ENCODE measurements around the gene SLMAP. TPM values are rescaled to one million over a fixed set of nuclear protein-coding genes. Genes with fewer than 3 reads are reported as not detected.
A peak's percentile ranks its signal among the peaks of the same experiment; 100 is the strongest.

The SLMAP gene
- total and polyA plus RNA-seq, 2 of the 4 experiments (the other 2 are of a cell fraction), result 15.5 to 26.5 TPM

DNA sequence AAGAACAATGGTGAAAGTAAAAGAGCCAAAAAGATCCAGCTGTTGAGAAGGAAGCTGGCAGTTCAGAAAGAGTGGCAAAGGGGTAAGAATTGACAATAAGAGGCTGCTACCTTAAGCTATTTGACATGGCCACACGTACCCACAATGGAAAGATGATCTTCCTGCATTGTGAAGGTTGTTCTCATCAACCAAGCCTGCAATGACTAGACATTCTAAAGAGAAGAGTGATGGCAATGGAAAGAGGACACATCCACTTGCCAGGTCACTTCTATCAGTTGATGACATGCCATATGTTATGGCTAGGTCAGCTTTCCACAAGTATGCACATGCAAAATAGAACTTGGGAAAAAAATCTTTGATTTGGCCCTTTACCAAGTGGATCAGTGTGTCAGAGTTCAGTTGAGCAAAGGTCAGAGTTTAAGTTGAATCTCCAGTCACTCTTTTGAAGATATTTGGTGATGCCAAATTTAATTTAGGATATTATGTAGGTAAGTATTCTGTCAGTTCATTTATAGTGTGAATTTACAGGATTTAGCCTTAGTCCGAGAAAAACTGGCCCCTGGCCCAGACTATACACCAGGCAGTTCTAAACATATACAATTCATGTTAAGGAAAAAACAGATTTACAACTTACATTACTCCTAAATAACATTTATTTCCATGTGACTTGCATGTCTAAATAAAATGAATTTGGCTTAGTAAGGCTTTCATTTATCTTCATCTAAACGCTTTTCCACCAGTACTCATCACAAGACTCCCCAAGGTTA is 147.2 kb downstream of the SLMAP start:
- H3K4me2 ChIP-seq (ENCODE audit: low read depth, low read length), result no peak overlapping the region

More for the DNA sequence above, 147.2 kb downstream of the SLMAP start:
- Histone ChIP-seq H3K14ac (replicated peaks; ENCODE audit: low read depth, low read length) (no peak overlapping the region), H3K9me1 (ENCODE audit: insufficient read depth, low read length) (0 out of 2 replicates have a peak, but pooled peaks cover 2% of the 10 kb centered on the region), H4K5ac (ENCODE audit: low read depth, low read length) (no peak overlapping the region), H2BK5ac (ENCODE audit: low read depth, low read length, poor library complexity, severe bottlenecking) (no peak overlapping the region), H2AFZ (replicated peaks; ENCODE audit: low read length, poor library complexity) (no peak overlapping the region), H3K4me3 (ENCODE audit: insufficient read depth, low read depth, low read length) (no peak overlapping the region), H3K4me1 (ENCODE audit: control insufficient read depth, insufficient read depth, low read length) (no peaks in the 10 kb centered on the region), H3K27me3 (ENCODE audit: control insufficient read depth, insufficient read depth, low read length) (no peaks in the 10 kb centered on the region), H3K4ac (ENCODE audit: low read depth, low read length) (no peak overlapping the region), H4K20me1 (ENCODE audit: insufficient read depth, low read length) (no peaks in the 10 kb centered on the region), H2AK5ac (ENCODE audit: low read depth, low read length) (no peak overlapping the region), H3K18ac (ENCODE audit: low read depth, low read length) (no peak overlapping the region), H3K23ac (ENCODE audit: low read depth, low read length) (peak overlapping the region; percentile 8; the same call in 1 of the 2 replicates), H3K56ac (ENCODE audit: extremely low read depth, insufficient read depth, low read length) (no peak overlapping the region), H2AK9ac (replicated peaks; ENCODE audit: low read depth, low read length, poor library complexity) (no peak overlapping the region), H2BK20ac (ENCODE audit: low read depth, low read length) (no peak overlapping the region), H3K9me3 (ENCODE audit: control insufficient read depth, insufficient read depth, low read length) (no peaks in the 10 kb centered on the region), H3K79me1 (ENCODE audit: low read depth in 1 of 2, low read length in 2 of 2) (peaks cover 0 to 4% of the 10 kb centered on the region in 2 experiments; a peak in 1 of 4 replicates), H4K91ac (ENCODE audit: insufficient read depth, low read depth, low read length) (no peak overlapping the region), H2BK120ac (ENCODE audit: low read depth, low read length) (no peak overlapping the region), H3K9ac (ENCODE audit: low read depth, low read length) (no peak overlapping the region), H3K27ac (ENCODE audit: insufficient read depth, low read length) (no peak overlapping the region), H2BK15ac (ENCODE audit: low read depth, low read length) (no peak overlapping the region), H4K8ac (ENCODE audit: low read depth in 2 of 2, low read length in 2 of 2) (no peak overlapping the region), H3K36me3 (ENCODE audit: control insufficient read depth, insufficient read depth, low read length) (peaks cover 5% of the 10 kb centered on the region; the same call in 1 of the 2 replicates)
- no TSS peak for BruUV-seq (replicated peaks)
- dilution Hi-C loops (cut with HindIII; ENCODE audit: low sequenced_read_pairs, unreplicated experiment) (no loop called here), intact Hi-C loops (cut with micrococcal nuclease) (no loop called here), in situ Hi-C loops (cut with MboI; ENCODE audit: low sequenced_read_pairs) (no loop called here)
- no CpG with 5 or more reads among the region's 3 CpGs for WGBS, 2 experiments (ENCODE audit: extremely low coverage in 2 of 2, insufficient read length in 1 of 2)
- ChIA-PET CTCF (no interaction called here), POLR2A (ENCODE audit: unreplicated experiment) (no interaction called here)
- ATAC-seq (ENCODE audit: low read depth) (no peak), DNase-seq (no peak)
- TF ChIP-seq, protein P1, sequence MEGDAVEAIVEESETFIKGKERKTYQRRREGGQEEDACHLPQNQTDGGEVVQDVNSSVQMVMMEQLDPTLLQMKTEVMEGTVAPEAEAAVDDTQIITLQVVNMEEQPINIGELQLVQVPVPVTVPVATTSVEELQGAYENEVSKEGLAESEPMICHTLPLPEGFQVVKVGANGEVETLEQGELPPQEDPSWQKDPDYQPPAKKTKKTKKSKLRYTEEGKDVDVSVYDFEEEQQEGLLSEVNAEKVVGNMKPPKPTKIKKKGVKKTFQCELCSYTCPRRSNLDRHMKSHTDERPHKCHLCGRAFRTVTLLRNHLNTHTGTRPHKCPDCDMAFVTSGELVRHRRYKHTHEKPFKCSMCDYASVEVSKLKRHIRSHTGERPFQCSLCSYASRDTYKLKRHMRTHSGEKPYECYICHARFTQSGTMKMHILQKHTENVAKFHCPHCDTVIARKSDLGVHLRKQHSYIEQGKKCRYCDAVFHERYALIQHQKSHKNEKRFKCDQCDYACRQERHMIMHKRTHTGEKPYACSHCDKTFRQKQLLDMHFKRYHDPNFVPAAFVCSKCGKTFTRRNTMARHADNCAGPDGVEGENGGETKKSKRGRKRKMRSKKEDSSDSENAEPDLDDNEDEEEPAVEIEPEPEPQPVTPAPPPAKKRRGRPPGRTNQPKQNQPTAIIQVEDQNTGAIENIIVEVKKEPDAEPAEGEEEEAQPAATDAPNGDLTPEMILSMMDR (conservative IDR thresholded peaks at IDR 0.05; ENCODE audit: low read depth, low read length), result no peak
- TF ChIP-seq, protein P2, sequence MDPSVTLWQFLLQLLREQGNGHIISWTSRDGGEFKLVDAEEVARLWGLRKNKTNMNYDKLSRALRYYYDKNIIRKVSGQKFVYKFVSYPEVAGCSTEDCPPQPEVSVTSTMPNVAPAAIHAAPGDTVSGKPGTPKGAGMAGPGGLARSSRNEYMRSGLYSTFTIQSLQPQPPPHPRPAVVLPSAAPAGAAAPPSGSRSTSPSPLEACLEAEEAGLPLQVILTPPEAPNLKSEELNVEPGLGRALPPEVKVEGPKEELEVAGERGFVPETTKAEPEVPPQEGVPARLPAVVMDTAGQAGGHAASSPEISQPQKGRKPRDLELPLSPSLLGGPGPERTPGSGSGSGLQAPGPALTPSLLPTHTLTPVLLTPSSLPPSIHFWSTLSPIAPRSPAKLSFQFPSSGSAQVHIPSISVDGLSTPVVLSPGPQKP (IDR thresholded peaks at IDR 0.05; ENCODE audit: borderline replicate concordance, low read depth, low read length), result no peak
- TF ChIP-seq CEBPB (IDR thresholded peaks at IDR 0.05; ENCODE audit: low read depth, low read length) (no peak), MAZ (IDR thresholded peaks at IDR 0.05; ENCODE audit: borderline replicate concordance, low read depth, low read length) (no peak), POLR2A (IDR thresholded peaks at IDR 0.05; ENCODE audit: low read depth, low read length) (no peak), MAFK (IDR thresholded peaks at IDR 0.05; ENCODE audit: low read depth, low read length) (no peak), RFX5 (IDR thresholded peaks at IDR 0.05; ENCODE audit: low read depth, low read length) (no peak), CHD1 (IDR thresholded peaks at IDR 0.05; ENCODE audit: low read depth, low read length) (no peak), RAD21 (IDR thresholded peaks at IDR 0.05; ENCODE audit: low read length) (no peak), RCOR1 (IDR thresholded peaks at IDR 0.05; ENCODE audit: insufficient replicate concordance, low read length) (no peak), MXI1 (IDR thresholded peaks at IDR 0.05; ENCODE audit: borderline replicate concordance, low read depth, low read length) (no peak), FOS (IDR thresholded peaks at IDR 0.05; ENCODE audit: low read depth, low read length) (no peak), NFE2L2 (IDR thresholded peaks at IDR 0.05; ENCODE audit: low read depth, low read length) (no peak), SMC3 (IDR thresholded peaks at IDR 0.05; ENCODE audit: low read depth, low read length) (no peak), BHLHE40 (IDR thresholded peaks at IDR 0.05; ENCODE audit: low read depth, low read length) (no peak)
- TF ChIP-seq, protein P3, sequence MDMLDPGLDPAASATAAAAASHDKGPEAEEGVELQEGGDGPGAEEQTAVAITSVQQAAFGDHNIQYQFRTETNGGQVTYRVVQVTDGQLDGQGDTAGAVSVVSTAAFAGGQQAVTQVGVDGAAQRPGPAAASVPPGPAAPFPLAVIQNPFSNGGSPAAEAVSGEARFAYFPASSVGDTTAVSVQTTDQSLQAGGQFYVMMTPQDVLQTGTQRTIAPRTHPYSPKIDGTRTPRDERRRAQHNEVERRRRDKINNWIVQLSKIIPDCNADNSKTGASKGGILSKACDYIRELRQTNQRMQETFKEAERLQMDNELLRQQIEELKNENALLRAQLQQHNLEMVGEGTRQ (IDR thresholded peaks at IDR 0.05; ENCODE audit: low read depth, low read length), result no peak
